ENCODE data around the gene NHSL2. TPM values are rescaled to one million over a fixed set of nuclear protein-coding genes. Genes with fewer than 3 reads are reported as not detected.
"Not testable (repeated sequence)": the region's sequence is repeated elsewhere in the genome, so short reads cannot be mapped to it uniquely, and the experiment has no call there.

NHSL2 gene
- under 1 TPM; 0.26 to 0.69 TPM for total RNA-seq

DNA sequence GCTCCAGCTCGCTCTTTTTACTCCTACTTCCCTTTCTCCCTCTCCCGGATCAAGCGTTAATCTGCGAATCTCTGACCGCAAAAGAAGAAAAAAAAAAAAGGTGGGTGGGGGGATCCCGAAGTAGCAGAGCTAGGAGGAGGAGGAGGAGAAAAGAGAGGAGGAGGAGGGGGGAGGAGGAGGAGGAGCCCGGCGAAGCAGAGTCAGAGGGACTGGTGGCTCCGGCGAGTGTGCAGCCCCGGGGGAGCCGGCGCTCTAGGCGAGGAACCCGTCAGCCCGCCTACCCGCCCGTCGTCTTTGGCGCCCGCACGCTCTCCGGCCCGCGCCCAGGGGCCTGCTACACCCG, at the start of gene NHSL2:
Gene NHSL2, plus strand, starts transcription at position 203 of the 343 bp plus-strand sequence.
- ATAC-seq (replicated peaks in 1 of 2): peak; percentile 74 to 77
- Mint-ChIP-seq H3K4me1 (ENCODE audit: low read depth) (no peaks in the 10 kb centered on the region), H3K9me3 (no peaks in the 10 kb centered on the region), H3K27ac (no peak within 1 kb of the TSS), H3K27me3 (ENCODE audit: low read depth) (peaks cover 80% of the 10 kb centered on the region), H3K4me3 (peak within 1 kb of the TSS; percentile 63 to 75), H3K36me3 (ENCODE audit: insufficient read depth in 2 of 2) (no peaks in the 10 kb centered on the region)
- peak; percentile 34 to 40 for DNase-seq

- Mint-ChIP-seq H3K4me3 (no peak overlapping the region), H3K27ac (no peak overlapping the region), H3K27me3 (ENCODE audit: low read depth) (peaks cover 71% of the 10 kb centered on the region), H3K4me1 (ENCODE audit: low read depth) (peaks cover 23% of the 10 kb centered on the region), H3K36me3 (ENCODE audit: insufficient read depth in 2 of 2) (no peaks in the 10 kb centered on the region), H3K9me3 (no peaks in the 10 kb centered on the region)
- DNase-seq (no peak), ATAC-seq (replicated peaks in 1 of 2) (no peak)
Observed at GRCh38 chrX:71867680-71868079, 43.0 kb upstream of the NHSL2 start.

- not testable (repeated sequence) for H3K36me3 Mint-ChIP-seq (ENCODE audit: insufficient read depth in 2 of 2); H3K27ac Mint-ChIP-seq; H3K9me3 Mint-ChIP-seq; DNase-seq
- H3K27me3 Mint-ChIP-seq (ENCODE audit: low read depth): peaks cover 64% of the 10 kb centered on the region
- peak; percentile 17 to 27 for ATAC-seq (replicated peaks in 1 of 2)
- peaks cover 23% of the 10 kb centered on the region for H3K4me1 Mint-ChIP-seq (ENCODE audit: low read depth)
- H3K4me3 Mint-ChIP-seq: peak overlapping the region; percentile 39 to 49
Observed at GRCh38 chrX:71869566-71869965, 41.1 kb upstream of the NHSL2 start.

GRCh38 chrX:71870208-71871098, 40.2 kb upstream of the NHSL2 start:
- peaks cover 62% of the 10 kb centered on the region for H3K27me3 Mint-ChIP-seq (ENCODE audit: low read depth)
- H3K4me3 Mint-ChIP-seq: peak overlapping the region in 1 of 2 donors; percentile 49
- H3K4me1 Mint-ChIP-seq (ENCODE audit: low read depth): peaks cover 23% of the 10 kb centered on the region
- H3K36me3 Mint-ChIP-seq (ENCODE audit: insufficient read depth in 2 of 2): no peaks in the 10 kb centered on the region
- ATAC-seq (replicated peaks in 1 of 2): peak; percentile 31 to 40
- no peak for DNase-seq
- H3K9me3 Mint-ChIP-seq: no peaks in the 10 kb centered on the region
- no peak overlapping the region for H3K27ac Mint-ChIP-seq

DNA sequence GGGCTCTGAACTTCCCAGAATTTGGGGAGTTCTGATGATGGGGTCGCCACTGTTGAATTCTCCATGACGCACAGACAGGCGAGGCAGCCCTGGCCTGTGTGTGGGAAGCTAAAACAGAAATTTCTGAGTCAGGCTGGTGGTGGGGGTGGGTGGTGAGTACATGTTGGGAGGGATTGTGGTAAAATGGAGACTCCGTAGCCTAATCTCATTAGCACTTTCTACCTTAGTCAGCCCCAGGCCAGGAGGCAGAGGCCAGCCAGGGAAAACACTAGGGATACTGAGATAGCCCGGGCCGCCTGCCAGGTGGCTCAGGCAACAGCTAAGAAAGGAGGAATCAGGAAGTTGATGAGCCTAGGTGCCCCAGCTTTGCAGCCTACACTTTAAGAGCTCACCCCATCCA, 39.3 kb upstream of the NHSL2 start:
- H3K4me1 Mint-ChIP-seq (ENCODE audit: low read depth): peaks cover 23% of the 10 kb centered on the region
- DNase-seq (peak in 1 of 2 donors; percentile 12), ATAC-seq (replicated peaks in 1 of 2) (peak; percentile 75 to 82)
- no peak overlapping the region for H3K27ac Mint-ChIP-seq
- H3K36me3 Mint-ChIP-seq (ENCODE audit: insufficient read depth in 2 of 2): no peaks in the 10 kb centered on the region
- H3K9me3 Mint-ChIP-seq: no peaks in the 10 kb centered on the region
- H3K27me3 Mint-ChIP-seq (ENCODE audit: low read depth): peaks cover 61% of the 10 kb centered on the region
- H3K4me3 Mint-ChIP-seq: no peak overlapping the region

DNA sequence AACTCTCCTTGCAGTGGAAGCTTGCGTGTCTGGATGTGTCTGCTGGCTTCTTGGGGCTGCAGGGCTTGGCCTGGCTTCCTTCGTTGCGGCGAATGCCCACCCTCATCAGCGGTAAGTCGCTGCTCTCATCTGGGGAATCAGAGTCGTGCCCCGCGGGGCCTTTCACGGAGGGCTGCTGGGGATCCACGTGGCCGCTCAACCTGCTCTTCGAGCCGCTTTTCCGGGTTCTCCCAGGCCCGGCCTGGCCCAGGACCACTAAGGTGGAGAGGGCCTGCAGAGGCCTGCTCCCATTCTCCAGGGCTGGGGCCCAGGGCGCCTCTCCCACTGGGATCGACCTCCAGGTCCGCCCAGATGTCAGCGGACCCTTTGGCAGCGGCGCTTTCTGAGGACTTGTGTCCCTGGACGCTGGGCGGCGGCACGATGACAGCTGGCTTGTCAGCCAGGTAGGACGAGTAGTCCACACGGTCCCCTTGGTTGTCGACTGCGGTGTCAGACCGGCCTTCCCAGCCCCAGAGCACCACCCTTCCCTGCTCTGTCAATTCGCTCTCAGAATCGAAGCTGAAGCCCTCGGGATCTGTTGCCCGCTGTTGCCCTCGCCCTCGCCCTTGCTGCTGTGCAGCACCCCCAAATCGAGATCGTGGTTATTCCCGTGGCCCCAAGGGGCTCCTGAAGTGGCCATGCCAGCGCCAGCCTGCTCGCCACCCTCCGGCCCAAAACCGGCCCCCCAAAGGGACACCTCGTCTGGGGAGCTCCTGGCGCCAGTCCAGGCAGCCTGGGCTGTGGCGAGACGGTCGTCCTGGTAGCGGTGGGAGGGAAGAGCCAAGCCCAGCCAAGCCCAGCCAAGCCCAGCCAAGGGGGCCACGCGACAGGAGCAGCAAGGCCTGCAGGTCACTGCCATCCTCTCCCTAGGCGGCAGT, 37.8 kb upstream of the NHSL2 start:
- DNase-seq: no peak
- no peaks in the 10 kb centered on the region for H3K9me3 Mint-ChIP-seq
- no peak for ATAC-seq (replicated peaks in 1 of 2)
- H3K27me3 Mint-ChIP-seq (ENCODE audit: low read depth): peaks cover 51% of the 10 kb centered on the region
- H3K27ac Mint-ChIP-seq: no peak overlapping the region
- no peaks in the 10 kb centered on the region for H3K36me3 Mint-ChIP-seq (ENCODE audit: insufficient read depth in 2 of 2)
- H3K4me3 Mint-ChIP-seq: no peak overlapping the region
- H3K4me1 Mint-ChIP-seq (ENCODE audit: low read depth): peaks cover 23% of the 10 kb centered on the region

- DNase-seq (no peak), ATAC-seq (replicated peaks in 1 of 2) (no peak)
- Mint-ChIP-seq H3K4me3 (no peak overlapping the region), H3K9me3 (no peaks in the 10 kb centered on the region), H3K27ac (no peak overlapping the region), H3K36me3 (ENCODE audit: insufficient read depth in 2 of 2) (no peaks in the 10 kb centered on the region), H3K4me1 (ENCODE audit: low read depth) (peaks cover 23% of the 10 kb centered on the region), H3K27me3 (ENCODE audit: low read depth) (peaks cover 51% of the 10 kb centered on the region)
Observed at GRCh38 chrX:71873459-71873833, 37.2 kb upstream of the NHSL2 start.

GRCh38 chrX:71876841-71877240, 33.8 kb upstream of the NHSL2 start:
- H3K4me1 Mint-ChIP-seq (ENCODE audit: low read depth); H3K36me3 Mint-ChIP-seq (ENCODE audit: insufficient read depth in 2 of 2); H3K9me3 Mint-ChIP-seq; ATAC-seq (replicated peaks in 1 of 2); H3K4me3 Mint-ChIP-seq; H3K27ac Mint-ChIP-seq; DNase-seq: not testable (repeated sequence)
- peaks cover 69% of the 10 kb centered on the region for H3K27me3 Mint-ChIP-seq (ENCODE audit: low read depth)

DNA sequence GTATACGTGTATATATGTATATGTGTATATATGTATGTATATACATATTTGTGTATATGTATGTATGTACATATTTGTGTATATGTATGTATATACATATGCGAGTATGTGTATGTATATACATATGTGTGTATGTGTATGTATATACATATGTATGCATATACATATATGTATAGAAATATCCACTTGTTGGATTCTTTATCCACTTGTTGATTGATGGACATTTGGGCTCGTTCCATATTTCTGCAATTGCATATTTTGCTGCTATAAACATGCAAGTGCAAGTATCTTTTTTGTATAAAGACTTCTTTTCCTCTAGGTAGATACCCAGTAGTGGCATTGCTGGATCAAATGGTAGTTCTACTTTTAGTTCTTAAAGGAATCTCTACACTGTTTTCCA, 25.5 kb upstream of the NHSL2 start:
- Mint-ChIP-seq H3K36me3 (ENCODE audit: insufficient read depth in 2 of 2) (peaks cover 0 to 3% of the 10 kb centered on the region in 2 donors), H3K27me3 (ENCODE audit: low read depth) (peaks cover 46% of the 10 kb centered on the region), H3K9me3 (peaks cover 3 to 8% of the 10 kb centered on the region in 2 donors), H3K4me1 (ENCODE audit: low read depth) (no peaks in the 10 kb centered on the region), H3K27ac (no peak overlapping the region), H3K4me3 (no peak overlapping the region)
- no peak for DNase-seq
- ATAC-seq (replicated peaks in 1 of 2): no peak

GRCh38 chrX:71895607-71896006, 15.0 kb upstream of the NHSL2 start:
- Mint-ChIP-seq H3K4me1 (ENCODE audit: low read depth) (no peaks in the 10 kb centered on the region), H3K27ac (no peak overlapping the region), H3K27me3 (ENCODE audit: low read depth) (peaks cover 39% of the 10 kb centered on the region), H3K4me3 (no peak overlapping the region), H3K36me3 (ENCODE audit: insufficient read depth in 2 of 2) (no peaks in the 10 kb centered on the region), H3K9me3 (no peaks in the 10 kb centered on the region)
- no peak for DNase-seq
- no peak for ATAC-seq (replicated peaks in 1 of 2)

GRCh38 chrX:71906144-71906543, 4.5 kb upstream of the NHSL2 start:
- Mint-ChIP-seq H3K9me3 (no peaks in the 10 kb centered on the region), H3K36me3 (ENCODE audit: insufficient read depth in 2 of 2) (no peaks in the 10 kb centered on the region), H3K4me1 (ENCODE audit: low read depth) (no peaks in the 10 kb centered on the region), H3K27me3 (ENCODE audit: low read depth) (peaks cover 57% of the 10 kb centered on the region), H3K4me3 (no peak overlapping the region), H3K27ac (no peak overlapping the region)
- ATAC-seq (replicated peaks in 1 of 2) (no peak), DNase-seq (no peak)

GRCh38 chrX:71908387-71908786, 2.3 kb upstream of the NHSL2 start:
- no peak overlapping the region for H3K27ac Mint-ChIP-seq
- ATAC-seq (replicated peaks in 1 of 2): no peak
- no peaks in the 10 kb centered on the region for H3K9me3 Mint-ChIP-seq
- DNase-seq: no peak
- H3K27me3 Mint-ChIP-seq (ENCODE audit: low read depth): peaks cover 63% of the 10 kb centered on the region
- H3K4me3 Mint-ChIP-seq: no peak overlapping the region
- no peaks in the 10 kb centered on the region for H3K36me3 Mint-ChIP-seq (ENCODE audit: insufficient read depth in 2 of 2)
- H3K4me1 Mint-ChIP-seq (ENCODE audit: low read depth): no peaks in the 10 kb centered on the region

DNA sequence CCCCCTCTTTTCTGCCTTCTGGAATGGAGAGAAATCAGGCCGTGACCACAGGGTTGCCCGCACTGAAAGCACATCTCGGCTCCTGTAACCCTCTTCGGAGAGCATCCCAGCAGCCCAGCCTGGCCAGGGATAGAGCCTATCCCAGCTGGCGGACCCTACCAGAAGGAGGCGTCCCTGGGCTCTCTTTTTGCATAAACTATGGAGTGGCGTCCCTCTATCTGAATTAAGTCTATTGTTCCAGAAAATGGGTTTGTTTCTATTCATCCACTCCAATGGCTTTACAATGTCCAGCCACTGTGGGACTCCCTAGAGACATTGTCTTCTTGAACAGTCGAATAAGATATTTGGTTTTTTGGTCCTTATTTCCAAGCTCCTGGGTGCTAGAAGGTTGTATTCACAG, 689 bp upstream of the NHSL2 start:
- Mint-ChIP-seq H3K27me3 (ENCODE audit: low read depth) (peaks cover 77% of the 10 kb centered on the region), H3K27ac (no peak overlapping the region), H3K4me1 (ENCODE audit: low read depth) (no peaks in the 10 kb centered on the region), H3K4me3 (peak overlapping the region; percentile 47 to 63), H3K9me3 (no peaks in the 10 kb centered on the region), H3K36me3 (ENCODE audit: insufficient read depth in 2 of 2) (no peaks in the 10 kb centered on the region)
- DNase-seq (no peak), ATAC-seq (replicated peaks in 1 of 2) (no peak)

Measured in activated T-cell treated with anti-CD3 and anti-CD28 coated beads, Interleukin-2, amount 50 U/mL, for 72 hours (primary cell).